COLO668 (cell line): ENCODE results near the gene RNLS.

ENCODE experiments used
- DNase-seq: peaks from one replicate; lab custom pipeline; 2025; ENCODE audit not compliant: unreplicated experiment; lab: John Stamatoyannopoulos, UW

Gene RNLS

DNA sequence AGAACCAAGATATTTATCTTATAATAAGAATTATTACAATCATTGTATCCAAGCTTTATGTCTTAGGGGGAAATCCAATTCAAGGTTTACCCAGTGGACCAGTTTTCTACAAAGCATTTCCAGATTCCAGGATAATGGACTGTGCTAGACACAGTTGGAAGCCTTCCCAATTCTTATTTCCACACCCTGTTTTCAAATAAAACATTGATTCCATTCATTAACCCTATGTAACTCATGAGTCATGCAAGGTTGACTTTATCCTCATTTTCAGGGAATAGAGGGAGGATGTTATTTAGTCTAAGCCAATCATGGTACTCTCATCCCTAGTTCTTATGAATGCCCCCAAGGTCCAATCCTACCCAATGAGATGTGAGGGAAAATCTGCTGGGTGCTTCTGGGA, 145.7 kb downstream of the RNLS start:
- no peak for DNase-seq

- DNase-seq = no peak
Measured at GRCh38 chr10:88433565-88434186, 149.4 kb downstream of the RNLS start.

DNA sequence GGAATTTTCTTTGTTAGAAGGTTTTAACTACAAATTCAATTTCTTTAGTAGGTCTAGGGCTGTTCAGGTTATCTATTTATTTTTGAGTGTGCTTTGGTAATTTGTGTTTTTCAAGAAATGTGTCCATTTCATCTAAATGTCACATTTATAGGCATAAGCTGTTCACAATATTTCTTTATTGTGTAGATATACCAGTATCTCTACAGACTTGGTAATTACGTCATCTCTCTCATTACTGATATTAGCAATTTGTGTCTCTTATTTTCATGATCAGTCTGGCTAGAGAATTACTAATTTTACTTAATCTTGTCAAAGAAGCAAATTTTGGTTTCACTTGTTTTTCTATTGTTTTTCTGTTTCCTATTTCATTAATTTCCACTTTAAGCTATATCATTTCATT, 152.0 kb downstream of the RNLS start:
- no peak for DNase-seq

GRCh38 chr10:88428976-88429375, 154.1 kb downstream of the RNLS start:
- no peak for DNase-seq

DNA sequence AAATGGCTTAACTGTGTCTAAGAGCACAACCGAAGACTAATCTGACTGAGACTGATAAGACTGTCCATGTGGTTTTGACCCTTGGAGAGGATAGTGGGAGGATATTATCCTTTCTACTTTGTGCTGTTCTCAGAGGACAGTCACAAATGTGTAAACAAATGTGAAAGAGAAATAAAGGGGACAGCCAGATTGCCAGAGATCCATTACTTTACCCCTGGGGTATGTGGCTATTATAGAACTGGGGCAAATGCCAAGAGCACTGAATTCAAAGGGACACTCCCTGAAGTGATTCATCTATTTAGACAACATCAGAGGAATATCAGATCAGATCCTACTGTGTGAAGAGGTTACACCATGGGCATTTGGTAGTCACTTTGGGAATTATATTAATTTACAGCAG, 154.7 kb downstream of the RNLS start:
- no peak for DNase-seq

DNA sequence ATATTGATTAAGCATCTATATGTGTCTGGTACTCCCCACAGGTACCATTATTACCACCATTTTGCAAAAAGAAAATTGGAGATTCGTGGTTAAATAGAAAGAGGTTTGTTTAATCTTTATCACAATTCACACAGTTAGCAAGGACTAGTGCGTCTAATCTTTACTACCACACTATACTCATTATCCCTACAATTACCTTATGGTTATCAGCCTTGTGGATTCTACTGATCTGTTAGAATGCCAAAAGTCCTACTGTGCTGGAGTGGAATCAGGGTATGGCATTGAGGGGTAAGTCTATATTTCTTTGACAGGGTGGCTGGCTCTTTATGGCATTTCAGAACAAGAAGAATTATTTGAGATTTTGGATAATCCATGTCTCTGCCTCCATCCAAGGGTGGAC, 156.1 kb downstream of the RNLS start:
- DNase-seq = no peak

DNA sequence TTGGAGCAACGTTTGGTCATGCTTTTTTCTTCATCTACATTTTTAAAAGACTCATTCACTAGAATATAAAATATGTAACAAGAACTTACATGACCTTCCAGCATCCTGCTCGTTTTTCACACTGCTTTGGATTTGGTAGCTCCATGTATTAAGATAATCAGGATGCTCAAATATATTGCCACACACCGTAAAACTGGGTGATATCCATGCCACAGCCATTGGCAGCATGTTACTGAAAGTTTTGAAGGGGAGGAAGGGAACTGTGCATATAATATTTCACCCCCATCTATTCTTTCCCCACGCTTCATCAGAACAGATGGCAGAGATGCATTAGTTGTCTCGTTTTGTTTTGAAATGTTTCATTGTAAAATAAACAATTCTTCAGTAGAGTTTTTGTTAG, 158.2 kb downstream of the RNLS start:
- no peak for DNase-seq

- no peak for DNase-seq
Measured at GRCh38 chr10:88423732-88424131, 159.4 kb downstream of the RNLS start.

DNA sequence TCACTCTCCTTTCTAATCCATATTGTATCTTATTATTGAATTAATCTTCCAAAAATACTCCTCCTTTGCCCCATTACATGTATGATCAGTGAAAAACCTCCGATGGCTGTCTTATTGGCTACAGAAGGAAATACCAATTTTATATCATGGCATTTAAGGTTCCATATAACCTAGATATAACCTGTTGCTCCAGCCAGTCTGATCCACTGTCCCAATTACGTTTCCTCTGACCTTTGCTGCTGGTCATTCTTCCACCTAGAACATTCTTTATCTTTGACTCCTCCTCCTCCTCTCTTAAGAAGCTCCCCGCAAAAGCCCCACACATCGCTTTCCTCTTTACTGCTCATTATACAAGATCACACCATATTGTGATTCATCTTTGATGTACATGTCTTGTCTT, 161.5 kb downstream of the RNLS start:
- no peak for DNase-seq

DNA sequence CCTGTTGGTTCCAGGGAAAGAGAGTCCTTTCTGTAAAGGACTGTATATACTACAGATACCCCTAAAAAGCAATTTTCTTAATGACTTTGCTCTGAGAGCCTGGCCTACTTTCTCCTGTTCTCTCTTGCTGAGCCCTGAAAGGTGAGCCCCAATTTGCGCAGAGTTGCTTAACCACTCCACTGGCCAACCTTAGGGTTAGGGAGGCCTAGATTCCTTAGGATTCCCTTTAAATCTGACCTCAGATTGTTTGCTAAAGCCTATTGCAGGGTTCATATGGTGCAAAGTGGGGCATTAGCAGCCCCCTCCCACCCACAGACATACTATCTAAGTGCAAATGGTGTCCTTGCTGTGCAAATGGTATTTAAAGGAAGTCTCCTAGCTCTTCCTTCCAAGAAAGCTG, 164.2 kb downstream of the RNLS start:
- no peak for DNase-seq

GRCh38 chr10:88417387-88418030, 165.6 kb downstream of the RNLS start:
- DNase-seq = no peak

DNA sequence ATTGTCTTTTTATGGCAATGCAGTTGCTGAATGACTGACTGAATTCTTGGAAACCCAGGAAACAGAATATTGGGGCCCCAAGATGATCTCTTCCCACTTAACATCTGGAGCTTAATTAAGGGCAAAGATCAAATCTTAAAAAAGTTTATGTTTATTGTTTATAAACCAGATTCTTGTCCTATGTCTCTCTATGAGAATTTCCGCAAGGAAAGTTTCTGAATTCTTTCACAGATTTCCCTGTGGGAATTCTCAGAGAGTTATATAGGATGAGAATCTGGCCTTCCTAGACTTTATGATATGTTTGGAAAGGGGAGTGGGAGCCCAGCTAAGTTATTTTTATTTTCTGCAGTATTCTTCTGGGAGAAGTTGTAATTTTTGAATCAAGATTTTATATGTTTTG, 166.3 kb downstream of the RNLS start:
- DNase-seq = no peak

GRCh38 chr10:88415533-88416130, 167.5 kb downstream of the RNLS start:
- no peak for DNase-seq

DNA sequence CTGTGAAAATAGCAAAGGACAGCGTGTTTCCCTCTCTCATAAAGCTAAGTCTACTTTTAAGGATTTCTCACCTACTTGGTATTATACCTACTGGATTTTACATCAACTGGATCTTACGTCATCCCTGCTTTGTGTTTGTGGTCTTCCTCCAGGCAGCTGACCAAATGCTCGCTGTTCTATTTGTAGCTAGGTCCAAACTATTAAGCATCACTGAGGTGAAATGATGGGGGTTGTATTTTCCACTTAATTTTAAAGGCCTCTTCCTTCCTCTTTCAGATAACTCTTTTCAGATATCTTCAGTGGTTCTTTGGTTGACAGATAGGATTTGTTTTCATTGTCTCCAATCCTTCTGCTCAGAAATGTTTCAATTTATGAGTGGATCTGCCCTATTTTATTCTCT, 169.7 kb downstream of the RNLS start:
- DNase-seq = no peak

- no peak for DNase-seq
Measured at GRCh38 chr10:88411772-88412349, 171.3 kb downstream of the RNLS start.

DNA sequence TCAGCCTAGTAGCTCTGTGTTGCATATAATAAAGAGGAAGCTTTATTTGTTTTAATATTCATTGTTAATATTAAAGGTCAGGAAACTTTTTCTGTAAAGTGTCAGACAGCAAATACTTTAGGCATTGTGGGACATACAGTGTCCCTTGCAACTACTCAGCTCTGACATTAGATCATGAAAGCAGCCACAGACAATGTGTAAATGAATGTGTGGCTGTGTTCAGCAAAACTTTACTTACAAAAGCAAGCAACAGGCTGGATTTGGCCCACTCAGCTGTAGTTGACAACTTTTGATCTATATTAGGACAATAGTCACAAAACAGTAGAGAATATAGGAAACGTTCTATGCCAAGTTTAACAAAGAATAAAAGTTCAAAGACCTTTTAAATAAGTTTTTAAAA, 173.3 kb downstream of the RNLS start:
- no peak for DNase-seq

DNA sequence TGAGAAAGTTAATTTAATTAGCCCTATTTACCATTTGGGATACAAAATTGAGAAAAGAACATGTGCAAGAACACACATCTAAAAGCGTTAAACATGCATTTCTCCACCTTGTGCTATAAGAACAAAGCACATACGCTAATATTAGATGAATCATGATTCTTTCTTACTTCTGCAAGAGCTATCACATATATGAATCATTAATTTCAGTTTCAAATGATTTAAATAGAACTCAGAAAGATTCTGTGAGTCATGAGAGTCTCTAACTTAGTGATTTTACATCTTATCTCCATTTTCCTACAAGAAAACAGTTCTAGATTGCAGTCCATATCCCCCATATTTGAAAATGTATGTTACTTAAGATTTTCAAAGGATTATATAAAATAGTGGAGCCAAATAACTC, 173.9 kb downstream of the RNLS start:
- no peak for DNase-seq

- DNase-seq = no peak
Measured at GRCh38 chr10:88408096-88408495, 175.0 kb downstream of the RNLS start.

- no peak for DNase-seq
Measured at GRCh38 chr10:88404133-88404532, 179.0 kb downstream of the RNLS start.

- no peak for DNase-seq
Measured at GRCh38 chr10:88401671-88402347, 181.3 kb downstream of the RNLS start.

DNA sequence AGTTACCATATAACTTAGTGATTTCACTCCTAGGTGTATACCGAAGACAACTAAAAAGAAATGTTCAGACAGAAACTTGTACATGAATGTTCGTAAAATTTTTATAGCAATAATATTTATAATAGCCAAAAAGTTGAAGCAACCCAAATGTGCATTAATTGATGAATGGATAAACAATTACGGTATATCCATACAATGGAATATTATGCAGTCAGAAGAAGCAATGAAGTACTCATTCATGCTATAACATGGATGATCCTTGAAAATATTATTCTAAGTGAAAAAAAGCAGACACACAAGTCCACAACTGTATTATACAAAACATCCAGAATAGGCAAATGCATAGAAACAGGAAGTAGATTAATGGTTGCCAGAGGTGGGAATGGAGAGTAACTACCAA, 183.9 kb downstream of the RNLS start:
- no peak for DNase-seq

DNA sequence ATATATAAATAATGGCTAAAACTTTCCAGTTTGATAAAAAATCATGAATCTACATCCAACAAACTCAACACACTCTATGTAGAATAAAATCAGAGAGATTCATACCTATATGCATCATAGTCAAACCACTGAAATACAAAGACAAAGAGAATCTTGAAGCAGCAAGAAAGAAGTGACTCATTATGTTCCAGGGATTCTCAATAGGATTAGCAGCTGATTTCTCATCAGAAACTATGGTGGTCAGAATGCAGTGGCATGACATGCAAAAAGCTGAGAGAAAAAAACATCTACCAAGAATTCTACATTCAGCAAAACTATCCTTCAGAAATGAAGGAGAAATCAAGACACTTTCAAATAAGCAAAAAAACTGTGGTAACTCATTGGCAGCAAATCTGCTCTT, 187.4 kb downstream of the RNLS start:
- DNase-seq = no peak
